Activated T-cell treated with anti-CD3 and anti-CD28 coated beads, Interleukin-2, amount 50 U/mL, for 24 hours (primary cell): ENCODE results near the gene MCC.

Experiments used
- DNase-seq: peaks from one replicate; pipeline ENCODE4 v3.0.0-alpha.2; 2020
- H3K27ac Mint-ChIP-seq: 2 replicates; pipeline ENCODE4 v1.8.0; 2020; ENCODE audit warnings: mild to moderate bottlenecking, mixed read lengths
- H3K27me3 Mint-ChIP-seq: 2 replicates; pipeline ENCODE4 v1.8.0; 2020; ENCODE audit warnings: mixed read lengths
- H3K36me3 Mint-ChIP-seq: 2 replicates; pipeline ENCODE4 v1.8.0; 2020; ENCODE audit warnings: low read depth, mixed read lengths
- H3K4me1 Mint-ChIP-seq: 2 replicates; pipeline ENCODE4 v1.8.0; 2020; ENCODE audit warnings: low read depth, mixed read lengths
- H3K4me3 Mint-ChIP-seq: 2 replicates; pipeline ENCODE4 v1.8.0; 2020; ENCODE audit warnings: mild to moderate bottlenecking, moderate library complexity, mixed read lengths
- H3K9me3 Mint-ChIP-seq: 2 replicates; pipeline ENCODE4 v1.8.0; 2020; ENCODE audit warnings: mixed read lengths

The MCC gene

DNA sequence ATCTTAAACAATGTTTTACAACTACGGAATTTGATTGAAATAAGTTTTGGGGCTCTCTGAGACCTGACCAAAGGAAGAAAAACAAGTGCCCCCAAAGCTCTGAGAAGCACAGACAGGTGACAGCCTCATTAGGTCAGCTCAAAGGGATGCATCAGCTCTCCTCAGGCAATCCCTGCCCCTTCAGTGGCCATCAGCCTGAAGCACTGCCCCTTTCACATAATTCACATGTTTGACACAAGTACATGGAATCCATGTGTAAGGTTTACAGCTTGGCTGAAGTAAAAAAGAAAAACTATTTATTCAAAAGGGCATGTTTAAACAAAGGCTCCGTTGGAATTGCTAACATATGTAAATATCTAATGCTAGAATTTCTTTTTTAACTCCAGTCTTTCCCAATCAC is 109.7 kb downstream of the MCC start:
- DNase-seq, result no peak
- H3K4me1 Mint-ChIP-seq, result peaks cover 35% of the 10 kb centered on the region
- H3K27me3 Mint-ChIP-seq, result peaks cover 5% of the 10 kb centered on the region
- H3K4me3 Mint-ChIP-seq, result no peak overlapping the region
- no peaks in the 10 kb centered on the region for H3K36me3 Mint-ChIP-seq
- no peaks in the 10 kb centered on the region for H3K9me3 Mint-ChIP-seq
- no peak overlapping the region for H3K27ac Mint-ChIP-seq

DNA sequence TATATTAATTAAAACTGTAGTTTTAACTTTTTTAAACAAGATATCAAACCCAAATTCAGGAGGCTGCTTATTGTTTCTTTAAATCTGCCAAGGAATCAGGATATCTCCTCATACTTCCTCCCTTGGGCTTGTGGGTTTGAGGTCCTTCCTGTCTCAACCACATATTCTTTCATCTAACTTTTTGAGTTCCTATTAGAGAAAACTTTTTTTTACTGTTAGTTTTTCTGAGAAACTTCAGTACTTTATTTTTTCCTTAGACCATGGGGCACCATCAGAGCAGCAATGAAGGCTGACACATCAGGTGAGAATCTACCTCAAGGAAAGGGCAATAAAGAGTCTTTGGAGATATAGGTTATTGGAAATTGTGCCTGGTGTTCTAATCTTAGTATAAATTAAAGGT is 110.2 kb downstream of the MCC start:
- H3K27ac Mint-ChIP-seq, result no peak overlapping the region
- H3K4me3 Mint-ChIP-seq, result no peak overlapping the region
- no peaks in the 10 kb centered on the region for H3K9me3 Mint-ChIP-seq
- peaks cover 3% of the 10 kb centered on the region for H3K27me3 Mint-ChIP-seq
- DNase-seq, result no peak
- no peaks in the 10 kb centered on the region for H3K36me3 Mint-ChIP-seq
- H3K4me1 Mint-ChIP-seq, result peaks cover 35% of the 10 kb centered on the region

DNA sequence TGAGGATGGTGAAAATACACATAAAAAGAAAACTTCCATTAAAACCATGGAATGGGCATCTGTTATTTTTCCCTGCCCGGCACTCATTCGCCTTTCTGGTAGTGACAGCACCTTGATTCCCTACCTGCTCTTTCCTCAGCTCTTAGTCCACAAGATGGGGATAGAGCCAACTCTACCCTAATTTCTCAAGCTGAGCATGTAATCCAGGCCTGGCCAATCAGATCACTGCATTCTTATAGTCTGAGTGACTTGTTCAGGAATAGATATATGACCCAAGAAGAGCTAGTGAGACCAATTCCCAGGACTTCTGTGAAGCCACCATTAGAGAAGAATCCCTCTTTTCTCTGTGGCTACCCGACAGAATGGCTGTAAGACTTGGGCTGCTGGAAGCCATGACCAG is 111.6 kb downstream of the MCC start:
- no peak overlapping the region for H3K27ac Mint-ChIP-seq
- no peak for DNase-seq
- peaks cover 35% of the 10 kb centered on the region for H3K4me1 Mint-ChIP-seq
- H3K27me3 Mint-ChIP-seq, result no peaks in the 10 kb centered on the region
- H3K36me3 Mint-ChIP-seq, result no peaks in the 10 kb centered on the region
- no peak overlapping the region for H3K4me3 Mint-ChIP-seq
- no peaks in the 10 kb centered on the region for H3K9me3 Mint-ChIP-seq

DNA sequence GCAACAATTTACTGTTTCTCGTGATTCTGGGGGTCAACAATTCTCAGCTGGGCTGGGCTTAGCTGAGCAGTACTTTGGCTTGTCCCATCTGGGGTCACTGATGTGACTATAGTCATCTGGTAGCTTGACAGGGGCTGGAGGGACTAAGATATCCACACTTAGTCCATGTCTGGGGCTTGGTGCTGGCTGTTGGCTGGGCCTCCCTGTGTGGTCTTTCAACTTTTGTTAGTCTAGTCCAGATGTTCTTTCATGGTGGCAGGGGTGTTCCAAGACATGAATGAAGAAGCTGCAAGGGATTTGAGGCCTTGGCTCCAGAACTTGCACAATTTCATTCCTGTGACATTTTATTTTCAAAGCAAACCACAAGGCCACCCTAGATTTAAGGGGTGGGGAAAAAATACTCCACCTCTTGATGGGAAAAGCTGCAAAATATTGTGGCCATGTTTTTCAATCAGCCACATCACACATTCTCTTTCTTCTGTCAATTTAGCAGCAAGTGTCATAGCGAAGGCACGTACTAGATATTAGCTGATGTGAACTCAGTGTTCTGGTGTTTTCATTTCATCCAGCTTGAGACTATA is 112.7 kb downstream of the MCC start:
- Mint-ChIP-seq H3K4me1 (peaks cover 28% of the 10 kb centered on the region), H3K4me3 (no peak overlapping the region), H3K27me3 (no peaks in the 10 kb centered on the region), H3K9me3 (no peaks in the 10 kb centered on the region), H3K36me3 (no peaks in the 10 kb centered on the region), H3K27ac (no peak overlapping the region)
- DNase-seq, result no peak

DNA sequence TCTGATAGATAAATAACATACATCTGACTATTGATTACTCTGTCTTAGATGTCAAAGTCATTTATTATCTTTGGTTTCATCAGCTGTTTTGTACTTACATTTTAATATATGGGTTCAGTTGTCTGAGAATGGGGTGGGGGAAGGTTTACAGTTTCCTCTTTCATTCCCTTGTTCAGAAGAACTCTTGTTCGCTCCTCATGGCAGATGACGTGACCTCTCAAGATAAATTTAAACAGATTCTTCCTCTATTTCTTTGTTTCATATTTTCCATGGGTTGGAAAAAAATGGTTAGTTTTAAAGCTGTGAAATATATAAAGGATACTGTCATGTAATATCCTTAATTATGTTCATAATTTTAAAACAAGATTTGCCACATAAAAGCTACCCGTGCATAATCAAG is 114.8 kb downstream of the MCC start:
- Mint-ChIP-seq H3K27me3 (no peaks in the 10 kb centered on the region), H3K36me3 (no peaks in the 10 kb centered on the region), H3K4me1 (peaks cover 16% of the 10 kb centered on the region), H3K9me3 (no peaks in the 10 kb centered on the region), H3K4me3 (no peak overlapping the region), H3K27ac (no peak overlapping the region)
- DNase-seq, result no peak

DNA sequence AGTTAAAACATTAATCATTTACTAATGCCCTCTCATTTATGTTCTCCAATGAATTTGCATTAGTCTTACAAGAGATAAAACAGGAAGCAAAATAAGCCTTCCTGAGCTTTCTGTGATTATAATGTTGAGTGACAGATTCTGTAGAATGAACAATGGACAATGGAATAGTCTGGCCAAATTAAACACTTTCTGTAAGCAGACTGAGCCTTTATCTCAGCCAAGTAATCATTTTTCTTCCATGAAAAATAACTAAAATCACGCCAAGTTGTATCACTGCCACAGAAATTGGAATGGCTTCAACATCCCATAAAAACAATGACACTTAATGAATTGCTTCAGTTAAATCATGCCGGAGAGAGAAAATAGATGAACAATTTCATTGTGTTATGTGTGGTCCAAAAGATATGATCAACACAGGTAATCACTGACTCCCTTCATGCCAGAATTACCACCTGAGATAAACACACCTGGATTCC is 116.5 kb downstream of the MCC start:
- Mint-ChIP-seq H3K27ac (no peak overlapping the region), H3K4me1 (peaks cover 5% of the 10 kb centered on the region), H3K36me3 (no peaks in the 10 kb centered on the region), H3K27me3 (no peaks in the 10 kb centered on the region), H3K9me3 (no peaks in the 10 kb centered on the region), H3K4me3 (no peak overlapping the region)
- DNase-seq, result no peak

DNA sequence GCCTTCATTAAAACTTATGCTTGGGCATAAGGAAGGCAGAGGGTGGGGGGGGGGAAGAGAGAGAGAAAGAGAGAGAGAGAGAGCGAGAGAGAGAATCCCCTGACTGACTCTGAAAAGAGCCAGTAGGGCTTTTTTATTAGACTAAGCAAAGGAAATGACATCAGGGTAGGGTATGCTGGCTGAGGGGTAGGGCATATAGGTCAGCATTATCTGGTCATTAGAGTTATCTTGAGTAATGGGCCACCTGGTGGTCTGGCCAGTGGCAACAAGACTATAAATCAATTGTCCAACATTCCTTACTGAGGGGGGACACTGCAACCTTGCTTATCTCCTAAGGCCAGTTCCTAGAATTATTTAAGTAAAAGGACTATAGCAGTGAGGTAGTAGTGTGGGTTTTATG is 120.7 kb downstream of the MCC start:
- no peak overlapping the region for H3K4me3 Mint-ChIP-seq
- H3K9me3 Mint-ChIP-seq, result peaks cover 13% of the 10 kb centered on the region
- no peak for DNase-seq
- no peaks in the 10 kb centered on the region for H3K4me1 Mint-ChIP-seq
- no peak overlapping the region for H3K27ac Mint-ChIP-seq
- H3K27me3 Mint-ChIP-seq, result no peaks in the 10 kb centered on the region
- H3K36me3 Mint-ChIP-seq, result peaks cover 6% of the 10 kb centered on the region

DNA sequence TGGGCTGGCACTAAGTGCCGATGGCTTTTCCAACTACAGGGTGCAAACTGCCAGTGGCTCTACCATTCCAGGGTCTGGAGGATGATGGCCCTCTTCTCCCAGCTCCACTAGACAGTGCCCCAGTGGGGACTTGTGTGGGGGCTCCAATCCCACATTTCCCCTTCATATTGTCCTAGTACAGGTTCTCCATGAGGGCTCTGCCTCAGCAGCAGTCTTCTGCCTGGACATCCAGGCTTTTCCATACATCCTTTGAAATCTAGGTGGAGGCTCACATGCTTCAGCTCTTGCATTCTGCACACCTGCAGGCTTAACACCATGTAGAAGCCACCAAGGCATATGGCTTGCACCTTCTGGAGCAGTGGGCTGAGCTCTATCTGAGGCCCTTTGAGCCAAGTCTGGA is 123.8 kb downstream of the MCC start:
- Mint-ChIP-seq H3K9me3 (peaks cover 13% of the 10 kb centered on the region), H3K4me1 (no peaks in the 10 kb centered on the region), H3K27ac (no peak overlapping the region), H3K27me3 (no peaks in the 10 kb centered on the region), H3K4me3 (no peak overlapping the region), H3K36me3 (peaks cover 6% of the 10 kb centered on the region)
- no peak for DNase-seq

DNA sequence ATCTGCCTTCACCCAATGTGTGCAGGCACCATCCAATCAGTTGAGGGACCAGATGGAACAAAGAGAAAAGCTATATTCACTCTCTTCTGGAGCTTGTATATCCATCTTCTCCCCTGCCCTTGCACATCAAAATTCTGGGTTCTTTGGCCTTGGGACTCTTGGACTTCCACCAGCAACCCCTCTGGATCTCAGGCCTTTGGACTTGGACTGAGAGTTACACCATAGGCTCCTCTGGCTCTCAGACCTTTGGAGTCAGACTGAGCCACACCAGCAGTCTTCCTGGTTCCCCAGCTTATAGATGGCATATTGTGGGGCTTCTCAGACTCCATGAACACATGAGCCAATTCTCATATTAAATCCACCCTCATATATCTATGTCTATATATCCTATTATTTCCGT is 126.6 kb downstream of the MCC start:
- Mint-ChIP-seq H3K4me1 (no peaks in the 10 kb centered on the region), H3K4me3 (no peak overlapping the region), H3K9me3 (peaks cover 13% of the 10 kb centered on the region), H3K36me3 (peaks cover 6% of the 10 kb centered on the region), H3K27ac (no peak overlapping the region), H3K27me3 (no peaks in the 10 kb centered on the region)
- DNase-seq, result no peak

DNA sequence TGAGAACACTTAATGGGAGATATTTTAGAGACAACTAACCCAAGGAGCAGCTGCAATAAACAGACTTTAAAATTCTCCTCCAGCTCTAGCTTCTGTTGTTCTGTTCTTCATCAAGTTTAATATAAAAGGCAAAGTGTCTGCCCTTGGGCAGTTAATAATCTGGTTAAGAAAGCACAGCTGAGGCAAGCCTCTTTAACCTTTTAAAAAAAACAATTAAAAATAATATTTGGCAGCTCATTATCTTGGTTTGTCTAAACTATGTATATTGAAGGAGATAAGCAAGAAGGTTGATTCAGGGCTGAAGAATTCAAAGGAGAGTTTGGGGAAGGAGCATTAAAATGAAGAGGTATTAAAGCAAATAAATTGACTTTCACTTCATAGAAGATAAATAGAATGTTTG is 128.8 kb downstream of the MCC start:
- Mint-ChIP-seq H3K27me3 (no peaks in the 10 kb centered on the region), H3K27ac (no peak overlapping the region), H3K36me3 (peaks cover 6% of the 10 kb centered on the region), H3K4me3 (no peak overlapping the region), H3K9me3 (peaks cover 6% of the 10 kb centered on the region), H3K4me1 (no peaks in the 10 kb centered on the region)
- DNase-seq, result no peak

DNA sequence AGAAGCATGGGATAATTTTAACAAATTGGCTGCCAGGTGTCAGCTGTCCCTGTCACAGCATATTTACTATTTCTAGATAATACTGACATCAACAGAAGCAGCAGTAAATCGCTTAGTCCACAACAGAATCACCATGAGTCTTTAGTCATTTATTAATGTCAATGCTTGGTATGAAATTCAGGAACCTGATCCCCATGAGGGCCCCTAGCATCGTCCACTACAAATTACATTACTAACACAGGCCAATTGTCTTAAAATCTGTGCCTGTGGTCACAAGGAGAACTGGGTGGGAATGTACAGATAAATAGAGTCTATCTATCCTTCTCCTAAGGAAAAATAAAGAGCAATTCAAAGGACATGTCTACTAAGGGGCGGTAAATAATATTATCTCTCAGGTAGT is 129.6 kb downstream of the MCC start:
- H3K27ac Mint-ChIP-seq, result no peak overlapping the region
- H3K36me3 Mint-ChIP-seq, result peaks cover 3% of the 10 kb centered on the region
- no peak overlapping the region for H3K4me3 Mint-ChIP-seq
- DNase-seq, result no peak
- no peaks in the 10 kb centered on the region for H3K27me3 Mint-ChIP-seq
- H3K4me1 Mint-ChIP-seq, result no peaks in the 10 kb centered on the region
- H3K9me3 Mint-ChIP-seq, result peaks cover 2% of the 10 kb centered on the region

DNA sequence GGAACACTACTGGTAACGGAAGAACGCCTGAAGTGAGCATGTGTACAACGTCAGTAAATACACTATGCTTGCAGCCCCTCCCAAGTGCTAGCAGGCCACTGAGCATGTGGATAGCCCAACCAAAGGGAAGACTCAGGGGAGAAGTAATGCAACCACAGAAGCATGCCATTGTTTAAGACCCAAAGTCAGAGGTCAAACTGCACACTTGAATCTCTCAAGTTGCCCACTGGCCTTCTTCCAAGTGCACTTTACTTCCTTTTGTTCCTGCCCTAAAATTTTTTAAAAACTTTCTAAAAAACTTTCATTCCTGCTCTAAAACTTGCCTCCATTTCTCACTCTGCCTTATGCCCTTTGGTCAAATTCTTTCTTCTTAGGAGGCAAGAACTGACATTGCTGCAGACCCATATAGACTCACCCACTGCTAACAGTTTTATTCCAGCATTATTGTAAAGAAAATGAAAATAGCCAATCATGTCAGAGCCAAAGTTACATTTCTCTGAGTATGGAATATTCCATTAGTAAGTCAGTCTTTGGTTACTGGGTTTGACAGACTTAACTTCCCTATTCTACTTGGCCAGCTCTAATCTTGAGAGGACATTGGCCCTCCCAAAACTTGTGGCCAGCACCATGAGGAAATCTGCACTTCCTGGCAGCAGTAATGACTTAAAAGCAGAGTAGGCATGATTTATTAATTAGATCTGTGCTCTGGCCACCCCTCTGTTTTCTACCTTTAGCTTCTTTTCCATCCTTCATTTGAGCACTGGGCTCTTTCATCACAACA is 130.4 kb downstream of the MCC start:
- no peak for DNase-seq
- Mint-ChIP-seq H3K36me3 (no peaks in the 10 kb centered on the region), H3K4me1 (no peaks in the 10 kb centered on the region), H3K4me3 (no peak overlapping the region), H3K27me3 (no peaks in the 10 kb centered on the region), H3K27ac (no peak overlapping the region), H3K9me3 (no peaks in the 10 kb centered on the region)

DNA sequence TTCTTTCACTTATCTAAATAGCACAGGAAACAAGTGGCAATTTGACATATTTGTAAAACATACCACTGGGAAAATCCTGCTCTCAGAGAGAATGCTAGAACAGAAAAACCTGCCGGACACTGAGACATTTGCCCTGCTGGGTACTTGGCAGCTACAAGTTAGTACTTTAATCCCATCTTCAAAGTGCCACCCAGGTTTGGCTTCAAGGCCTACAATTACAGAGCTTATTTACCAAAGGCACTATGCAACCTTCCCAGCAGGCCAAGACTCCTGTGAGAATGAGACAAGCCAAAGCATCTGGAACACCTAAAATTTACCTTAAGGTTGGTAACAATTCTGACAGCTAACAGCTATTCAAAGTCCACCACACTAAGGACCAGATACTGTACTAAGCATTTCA is 131.8 kb downstream of the MCC start:
- no peaks in the 10 kb centered on the region for H3K27me3 Mint-ChIP-seq
- no peaks in the 10 kb centered on the region for H3K9me3 Mint-ChIP-seq
- no peaks in the 10 kb centered on the region for H3K4me1 Mint-ChIP-seq
- H3K27ac Mint-ChIP-seq, result no peak overlapping the region
- no peak overlapping the region for H3K4me3 Mint-ChIP-seq
- DNase-seq, result no peak
- no peaks in the 10 kb centered on the region for H3K36me3 Mint-ChIP-seq

DNA sequence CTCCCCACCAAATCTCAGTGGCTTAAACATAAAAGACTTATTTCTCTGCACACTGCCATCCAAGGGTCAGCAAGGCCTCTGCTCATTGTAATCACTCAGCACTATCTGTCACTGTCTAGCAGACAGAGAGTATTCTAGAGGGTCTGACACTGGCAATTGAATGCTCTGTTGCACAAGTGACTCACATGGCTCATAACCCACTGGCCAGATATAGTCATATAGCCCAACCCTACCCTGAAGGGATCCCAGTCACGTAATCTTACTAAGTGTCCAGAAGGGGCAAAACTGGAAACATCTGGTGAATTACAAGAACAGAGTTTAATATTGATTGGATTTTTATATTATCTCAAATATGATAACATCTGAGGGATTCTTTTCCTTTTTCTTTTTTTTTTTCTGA is 134.2 kb downstream of the MCC start:
- DNase-seq, result no peak
- Mint-ChIP-seq H3K27ac (no peak overlapping the region), H3K4me1 (no peaks in the 10 kb centered on the region), H3K9me3 (no peaks in the 10 kb centered on the region), H3K4me3 (no peak overlapping the region), H3K27me3 (no peaks in the 10 kb centered on the region), H3K36me3 (no peaks in the 10 kb centered on the region)

DNA sequence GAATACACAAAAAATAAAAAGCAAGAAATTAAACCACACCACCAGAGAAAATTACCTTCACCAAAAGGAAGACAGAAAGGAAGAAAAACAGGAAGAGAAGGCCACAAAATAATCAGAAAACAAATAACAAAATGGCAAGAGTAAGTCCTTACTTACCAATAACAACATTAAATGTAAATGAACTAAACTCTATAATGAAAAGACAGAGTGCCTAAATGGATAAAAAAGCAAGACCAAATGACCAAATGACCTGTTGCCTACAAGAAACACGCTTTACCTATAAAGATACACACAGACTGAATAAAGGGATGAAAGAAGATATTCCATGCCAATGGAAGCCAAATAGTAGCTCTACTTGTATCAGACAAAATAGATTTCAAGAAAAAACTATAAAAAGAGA is 140.7 kb downstream of the MCC start:
- H3K9me3 Mint-ChIP-seq, result no peaks in the 10 kb centered on the region
- peaks cover 9% of the 10 kb centered on the region for H3K27me3 Mint-ChIP-seq
- no peaks in the 10 kb centered on the region for H3K4me1 Mint-ChIP-seq

More for the DNA sequence above, 140.7 kb downstream of the MCC start:
- no peaks in the 10 kb centered on the region for H3K36me3 Mint-ChIP-seq
- H3K27ac Mint-ChIP-seq, result no peak overlapping the region
- H3K4me3 Mint-ChIP-seq, result no peak overlapping the region
- DNase-seq, result no peak
